ENCODE results near the gene VWA3B. TPM values are rescaled to one million over a fixed set of nuclear protein-coding genes. Genes with fewer than 3 reads are reported as not detected.

Gene VWA3B
- total RNA-seq, 1 experiment from 2014 or later: not detected

DNA sequence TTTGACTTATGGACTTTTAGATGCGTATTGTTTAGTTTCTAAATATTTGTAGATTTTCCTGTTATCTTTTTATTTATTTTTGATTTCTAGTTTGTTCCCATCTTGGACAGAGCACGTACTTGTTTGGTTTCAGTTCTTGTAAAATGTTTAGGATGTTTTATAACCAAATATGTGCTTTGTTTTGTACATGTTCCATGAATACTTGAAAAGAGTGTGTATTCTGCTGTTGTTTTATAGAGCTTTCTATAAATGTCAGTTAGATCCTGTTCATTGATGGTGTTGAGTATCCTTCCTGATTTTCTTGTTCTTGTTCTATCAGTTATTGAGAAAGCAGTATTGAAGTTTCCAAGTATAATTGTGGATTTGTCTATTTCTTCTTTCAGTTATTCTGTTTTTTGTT lies 21.1 kb downstream of the VWA3B start:
- TF ChIP-seq, protein P1, sequence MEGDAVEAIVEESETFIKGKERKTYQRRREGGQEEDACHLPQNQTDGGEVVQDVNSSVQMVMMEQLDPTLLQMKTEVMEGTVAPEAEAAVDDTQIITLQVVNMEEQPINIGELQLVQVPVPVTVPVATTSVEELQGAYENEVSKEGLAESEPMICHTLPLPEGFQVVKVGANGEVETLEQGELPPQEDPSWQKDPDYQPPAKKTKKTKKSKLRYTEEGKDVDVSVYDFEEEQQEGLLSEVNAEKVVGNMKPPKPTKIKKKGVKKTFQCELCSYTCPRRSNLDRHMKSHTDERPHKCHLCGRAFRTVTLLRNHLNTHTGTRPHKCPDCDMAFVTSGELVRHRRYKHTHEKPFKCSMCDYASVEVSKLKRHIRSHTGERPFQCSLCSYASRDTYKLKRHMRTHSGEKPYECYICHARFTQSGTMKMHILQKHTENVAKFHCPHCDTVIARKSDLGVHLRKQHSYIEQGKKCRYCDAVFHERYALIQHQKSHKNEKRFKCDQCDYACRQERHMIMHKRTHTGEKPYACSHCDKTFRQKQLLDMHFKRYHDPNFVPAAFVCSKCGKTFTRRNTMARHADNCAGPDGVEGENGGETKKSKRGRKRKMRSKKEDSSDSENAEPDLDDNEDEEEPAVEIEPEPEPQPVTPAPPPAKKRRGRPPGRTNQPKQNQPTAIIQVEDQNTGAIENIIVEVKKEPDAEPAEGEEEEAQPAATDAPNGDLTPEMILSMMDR (IDR thresholded peaks at IDR 0.05; ENCODE audit: unreplicated experiment): no peak
- Mint-ChIP-seq H3K27me3 (ENCODE audit: unreplicated experiment) (peaks cover 13% of the 10 kb centered on the region), H3K4me3 (ENCODE audit: low read depth, unreplicated experiment) (no peak overlapping the region), H3K27ac (ENCODE audit: unreplicated experiment) (no peak overlapping the region), H3K36me3 (ENCODE audit: insufficient read depth, unreplicated experiment) (no peaks in the 10 kb centered on the region), H3K4me1 (ENCODE audit: low read depth, unreplicated experiment) (no peaks in the 10 kb centered on the region), H3K9me3 (ENCODE audit: low read depth, unreplicated experiment) (peaks cover 10% of the 10 kb centered on the region)
- CTCF ChIA-PET: no interaction called here
- no peak for DNase-seq
- intact Hi-C loops (cut with micrococcal nuclease; ENCODE audit: unreplicated experiment): no loop called here
- BruUV-seq (replicated peaks): no TSS peak

DNA sequence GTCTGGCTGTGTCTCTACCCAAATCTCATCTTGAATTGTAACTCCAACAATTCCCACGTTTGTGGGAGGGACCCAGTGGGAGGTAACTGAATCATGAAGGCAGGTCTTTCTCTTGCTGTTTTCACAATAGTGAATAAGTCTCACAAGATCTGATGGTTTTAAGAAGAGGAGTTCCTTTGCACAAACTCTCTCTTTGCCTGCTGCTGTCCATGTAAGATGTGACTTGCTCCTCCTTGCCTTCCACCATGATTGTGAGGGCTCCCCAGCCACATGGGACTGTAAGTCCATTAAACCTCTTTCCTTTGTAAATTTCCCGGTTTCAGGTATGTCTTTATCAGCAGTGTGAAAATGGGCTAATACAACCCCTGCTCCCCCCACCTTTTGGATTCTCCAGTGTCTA lies 23.8 kb downstream of the VWA3B start:
- no TSS peak for BruUV-seq (replicated peaks)
- Mint-ChIP-seq H3K9me3 (ENCODE audit: low read depth, unreplicated experiment) (peaks cover 10% of the 10 kb centered on the region), H3K27ac (ENCODE audit: unreplicated experiment) (no peak overlapping the region), H3K27me3 (ENCODE audit: unreplicated experiment) (peaks cover 15% of the 10 kb centered on the region), H3K4me1 (ENCODE audit: low read depth, unreplicated experiment) (no peaks in the 10 kb centered on the region), H3K36me3 (ENCODE audit: insufficient read depth, unreplicated experiment) (no peaks in the 10 kb centered on the region), H3K4me3 (ENCODE audit: low read depth, unreplicated experiment) (no peak overlapping the region)
- CTCF ChIA-PET: no interaction called here
- intact Hi-C loops (cut with micrococcal nuclease; ENCODE audit: unreplicated experiment): no loop called here
- TF ChIP-seq, protein P1 (IDR thresholded peaks at IDR 0.05; ENCODE audit: unreplicated experiment): no peak
- no peak for DNase-seq

DNA sequence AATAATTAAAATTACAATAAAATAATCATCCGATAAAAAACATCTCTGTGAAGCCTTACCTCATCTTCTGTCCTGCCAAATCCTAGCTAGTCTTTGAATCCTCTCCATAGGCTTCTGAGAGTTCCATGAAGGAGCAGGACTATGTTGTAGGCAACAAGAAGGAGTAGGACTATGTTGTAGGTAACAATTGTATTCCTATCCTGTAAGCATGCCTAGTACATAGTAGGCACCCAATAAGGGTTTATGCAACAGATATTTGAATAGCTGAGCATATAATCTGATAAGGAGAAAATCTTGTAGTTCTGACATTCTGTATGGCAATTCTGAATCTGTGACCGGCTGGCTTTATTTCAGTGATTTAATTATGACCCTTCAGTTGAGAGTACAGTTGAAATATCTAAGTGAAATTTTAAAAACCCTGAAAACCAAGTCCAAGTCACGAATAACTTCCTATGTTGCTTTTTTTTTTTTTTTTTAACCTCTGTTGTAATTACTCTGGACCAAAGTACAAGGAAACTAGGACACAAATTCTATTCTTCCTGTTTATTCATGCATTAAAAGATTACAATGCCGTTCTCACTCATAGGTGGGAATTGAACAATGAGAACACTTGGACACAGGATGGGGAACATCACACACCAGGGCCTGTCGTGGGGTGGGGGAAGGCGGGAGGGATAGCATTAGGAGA lies 27.8 kb downstream of the VWA3B start:
- BruUV-seq (replicated peaks): no TSS peak
- H3K9me3 Mint-ChIP-seq (ENCODE audit: low read depth, unreplicated experiment): peaks cover 10% of the 10 kb centered on the region
- no peak for DNase-seq
- no peaks in the 10 kb centered on the region for H3K36me3 Mint-ChIP-seq (ENCODE audit: insufficient read depth, unreplicated experiment)
- no peaks in the 10 kb centered on the region for H3K4me1 Mint-ChIP-seq (ENCODE audit: low read depth, unreplicated experiment)
- H3K27me3 Mint-ChIP-seq (ENCODE audit: unreplicated experiment): peaks cover 31% of the 10 kb centered on the region
- CTCF ChIA-PET: interaction anchor here (0.7 kb wide), 1 partner anchor 372 kb away, joined by 4 read pairs; no protein-coding TSS in a partner anchor
- H3K4me3 Mint-ChIP-seq (ENCODE audit: low read depth, unreplicated experiment): no peak overlapping the region
- no peak overlapping the region for H3K27ac Mint-ChIP-seq (ENCODE audit: unreplicated experiment)
- TF ChIP-seq, protein P1 (IDR thresholded peaks at IDR 0.05; ENCODE audit: unreplicated experiment): no peak
- intact Hi-C loops (cut with micrococcal nuclease; ENCODE audit: unreplicated experiment): no loop called here

DNA sequence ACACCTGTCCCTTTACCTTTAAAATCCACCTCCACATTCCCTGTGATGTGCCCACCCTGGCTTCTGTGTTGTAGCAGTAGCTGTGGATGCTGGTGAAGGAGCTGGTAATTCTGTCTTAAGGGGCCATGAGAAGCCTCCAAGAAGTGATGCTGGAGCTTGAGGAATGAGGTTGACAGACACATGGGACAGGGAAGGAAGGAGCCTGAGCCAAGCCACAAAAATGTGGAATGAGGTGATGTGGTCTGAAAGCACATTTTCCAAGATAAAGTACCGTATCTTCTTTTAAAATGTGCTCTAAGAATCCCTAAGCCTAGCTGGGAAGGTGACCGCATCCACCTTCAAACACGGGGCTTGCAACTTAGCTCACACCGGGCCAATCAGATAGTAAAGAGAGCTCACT lies 31.2 kb downstream of the VWA3B start:
- no TSS peak for BruUV-seq (replicated peaks)
- Mint-ChIP-seq H3K4me3 (ENCODE audit: low read depth, unreplicated experiment) (no peak overlapping the region), H3K27me3 (ENCODE audit: unreplicated experiment) (peaks cover 40% of the 10 kb centered on the region), H3K9me3 (ENCODE audit: low read depth, unreplicated experiment) (no peaks in the 10 kb centered on the region), H3K36me3 (ENCODE audit: insufficient read depth, unreplicated experiment) (no peaks in the 10 kb centered on the region), H3K4me1 (ENCODE audit: low read depth, unreplicated experiment) (no peaks in the 10 kb centered on the region), H3K27ac (ENCODE audit: unreplicated experiment) (no peak overlapping the region)
- intact Hi-C loops (cut with micrococcal nuclease; ENCODE audit: unreplicated experiment): no loop called here
- CTCF ChIA-PET: no interaction called here
- no peak for DNase-seq
- TF ChIP-seq, protein P1 (IDR thresholded peaks at IDR 0.05; ENCODE audit: unreplicated experiment): no peak
